ENCODE data around the gene MCCC2. TPM values are rescaled to one million over a fixed set of nuclear protein-coding genes. Genes with fewer than 3 reads are reported as not detected.

MCCC2 gene
- total and polyA plus RNA-seq, 2 of the 13 experiments (the other 11 are each of a cell fraction or from before 2014, with no cell fraction given) = 44.8 to 83.6 TPM

DNA sequence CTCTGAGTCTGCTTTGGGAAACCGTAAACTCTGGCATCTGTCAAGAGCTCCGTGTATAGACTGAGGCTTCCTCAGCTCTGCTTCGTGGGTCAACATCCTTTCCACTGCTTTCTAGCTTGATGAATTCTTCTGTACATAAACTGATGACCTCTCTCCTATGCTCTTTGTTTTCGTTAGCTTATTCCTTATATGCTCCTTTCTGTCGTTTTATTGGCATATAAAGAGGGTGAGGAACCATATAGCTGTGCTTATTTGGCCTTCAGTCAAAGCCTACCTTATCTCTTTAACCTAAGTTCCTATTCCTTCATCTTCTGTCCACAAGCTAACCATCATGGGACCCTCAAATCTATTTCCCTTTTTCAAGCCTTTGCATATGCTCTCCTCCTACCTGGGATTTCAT, 92.6 kb downstream of the MCCC2 start (continued):
- TF ChIP-seq ZNF781 (CRISPR knock-in tag; IDR thresholded peaks at IDR 0.05; ENCODE audit: borderline replicate concordance, not compliant biosample characterization) (no peak), KDM5B (CRISPR knock-in tag; IDR thresholded peaks at IDR 0.05; ENCODE audit: borderline replicate concordance) (no peak), ZNF225 (CRISPR knock-in tag; IDR thresholded peaks at IDR 0.05) (no peak), CBX5 (CRISPR knock-in tag; IDR thresholded peaks at IDR 0.05; ENCODE audit: borderline replicate concordance) (no peak), MED1 (CRISPR knock-in tag; IDR thresholded peaks at IDR 0.05) (no peak), ZNF382 (CRISPR knock-in tag; IDR thresholded peaks at IDR 0.05; ENCODE audit: borderline replicate concordance) (no peak), SKI (IDR thresholded peaks at IDR 0.05; ENCODE audit: partially characterized antibody) (no peak)
- TF ChIP-seq, protein P1, sequence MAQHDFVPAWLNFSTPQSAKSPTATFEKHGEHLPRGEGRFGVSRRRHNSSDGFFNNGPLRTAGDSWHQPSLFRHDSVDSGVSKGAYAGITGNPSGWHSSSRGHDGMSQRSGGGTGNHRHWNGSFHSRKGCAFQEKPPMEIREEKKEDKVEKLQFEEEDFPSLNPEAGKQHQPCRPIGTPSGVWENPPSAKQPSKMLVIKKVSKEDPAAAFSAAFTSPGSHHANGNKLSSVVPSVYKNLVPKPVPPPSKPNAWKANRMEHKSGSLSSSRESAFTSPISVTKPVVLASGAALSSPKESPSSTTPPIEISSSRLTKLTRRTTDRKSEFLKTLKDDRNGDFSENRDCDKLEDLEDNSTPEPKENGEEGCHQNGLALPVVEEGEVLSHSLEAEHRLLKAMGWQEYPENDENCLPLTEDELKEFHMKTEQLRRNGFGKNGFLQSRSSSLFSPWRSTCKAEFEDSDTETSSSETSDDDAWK (CRISPR knock-in tag; IDR thresholded peaks at IDR 0.05) = no peak
- TF ChIP-seq, protein P2, sequence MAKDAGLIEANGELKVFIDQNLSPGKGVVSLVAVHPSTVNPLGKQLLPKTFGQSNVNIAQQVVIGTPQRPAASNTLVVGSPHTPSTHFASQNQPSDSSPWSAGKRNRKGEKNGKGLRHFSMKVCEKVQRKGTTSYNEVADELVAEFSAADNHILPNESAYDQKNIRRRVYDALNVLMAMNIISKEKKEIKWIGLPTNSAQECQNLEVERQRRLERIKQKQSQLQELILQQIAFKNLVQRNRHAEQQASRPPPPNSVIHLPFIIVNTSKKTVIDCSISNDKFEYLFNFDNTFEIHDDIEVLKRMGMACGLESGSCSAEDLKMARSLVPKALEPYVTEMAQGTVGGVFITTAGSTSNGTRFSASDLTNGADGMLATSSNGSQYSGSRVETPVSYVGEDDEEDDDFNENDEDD (CRISPR knock-in tag; IDR thresholded peaks at IDR 0.05; ENCODE audit: borderline replicate concordance) = no peak
- TF ChIP-seq, protein P3, sequence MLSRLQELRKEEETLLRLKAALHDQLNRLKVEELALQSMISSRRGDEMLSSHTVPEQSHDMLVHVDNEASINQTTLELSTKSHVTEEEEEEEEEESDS (CRISPR knock-in tag; IDR thresholded peaks at IDR 0.05; ENCODE audit: borderline replicate concordance) = no peak

DNA sequence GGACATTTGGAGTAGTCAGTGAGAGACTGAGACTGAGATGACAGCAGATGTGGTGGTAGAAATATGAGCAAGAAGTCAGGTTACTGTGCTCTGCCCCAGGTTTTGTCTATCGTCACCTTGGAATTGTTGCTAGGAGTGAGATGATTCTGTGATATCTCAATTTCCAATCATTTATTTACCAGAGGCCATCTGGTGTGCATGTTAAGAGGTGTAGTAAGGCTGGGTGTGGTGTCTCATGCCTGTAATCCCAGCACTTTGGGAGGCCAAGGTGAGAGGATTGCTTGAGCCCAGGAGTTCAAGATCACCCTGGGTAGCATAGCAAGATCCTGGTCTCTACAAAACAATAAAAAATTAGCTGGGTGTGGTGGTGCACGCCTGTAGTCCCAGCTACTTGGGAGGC, 93.4 kb downstream of the MCCC2 start:
- Histone ChIP-seq H3K36me3 (replicated peaks in 1 of 2; ENCODE audit: control insufficient read depth in 1 of 2, insufficient read depth in 2 of 2, low read length in 2 of 2) (no peaks in the 10 kb centered on the region), H3K79me2 (ENCODE audit: insufficient read depth, low read length) (no peaks in the 10 kb centered on the region), H3K9me3 (ENCODE audit: low read length) (no peaks in the 10 kb centered on the region), H3K27me3 (ENCODE audit: control insufficient read depth in 1 of 2, insufficient read depth in 2 of 2, low read length in 2 of 2) (no peaks in the 10 kb centered on the region; a peak in 1 of 5 replicates), H3K9ac (ENCODE audit: insufficient read depth, low read depth, low read length) (no peak overlapping the region), H2AFZ (ENCODE audit: low read length) (no peak overlapping the region), H3K27ac (ENCODE audit: extremely low read length, insufficient read depth, low read length) (no peak overlapping the region), H4K20me1 (ENCODE audit: insufficient read depth, low read length) (no peaks in the 10 kb centered on the region), H3K4me3 (replicated peaks in 1 of 3; ENCODE audit: insufficient read depth in 1 of 3, low read depth in 2 of 3, low read length in 3 of 3) (no peak overlapping the region), H3K4me1 (ENCODE audit: insufficient read depth, low read length) (no peaks in the 10 kb centered on the region), H3K4me2 (ENCODE audit: low read depth, low read length) (no peak overlapping the region)
- ATAC-seq = no peak
- intact Hi-C loops (cut with micrococcal nuclease; ENCODE audit: unreplicated experiment) (no loop called here), in situ Hi-C loops (cut with HindIII; ENCODE audit: extremely low pct_ligation_motif_present, low pct_unique_long_range_greater_than_20kb) (no loop called here)
- no peak for DNase-seq (ENCODE audit: low spot score)
- ChIA-PET CTCF (ENCODE audit: low intra/inter-chr PET ratio, low total read pairs) (no interaction called here), POLR2A (no interaction called here)
- no peak for FAIRE-seq
- WGBS (ENCODE audit: low lambda C conversion rate) = 83% methylated on average over 2 of the region's 2 CpGs
- BruUV-seq (replicated peaks) = no TSS peak
- no peak for TF ChIP-seq MATR3 (CRISPR knock-in tag; IDR thresholded peaks at IDR 0.05)

All from HepG2 (cell line).